GM23248 (cell line): ENCODE data around the gene SCCPDH. TPM values are rescaled to one million over a fixed set of nuclear protein-coding genes. Genes with fewer than 3 reads are reported as not detected.
"Not testable (repeated sequence)": the region's sequence is repeated elsewhere in the genome, so short reads cannot be mapped to it uniquely, and the experiment has no call there.

Source experiments
- DNase-seq: peaks from one replicate; pipeline ENCODE4 v3.0.0-alpha.2; 2015
- H2AFZ ChIP-seq: fragments of 200-600 bp; sonication (generic); 2 replicates; pipeline ENCODE4 v1.6.1; 2016; ENCODE audit warnings: antibody characterized with exemption
- H3F3A ChIP-seq: fragments of 200-600 bp; sonication (generic); 2 replicates; pipeline ENCODE4 v1.6.1; 2016; ENCODE audit warnings: mild to moderate bottlenecking, antibody characterized with exemption, mixed run types; ENCODE audit not compliant: insufficient read depth
- H3K27ac ChIP-seq: fragments of 200-600 bp; sonication (generic); 2 replicates; pipeline ENCODE4 v1.5.1; 2016; ENCODE audit warnings: mild to moderate bottlenecking
- H3K27me3 ChIP-seq: fragments of 200-600 bp; sonication (generic); replicated peaks from 2 replicates; pipeline ENCODE4 v1.6.1; 2016; ENCODE audit warnings: mild to moderate bottlenecking; ENCODE audit not compliant: insufficient read depth
- H3K36me3 ChIP-seq: fragments of 200-600 bp; sonication (generic); 2 replicates; pipeline ENCODE4 v1.6.1; 2016; ENCODE audit warnings: low read depth, mild to moderate bottlenecking
- H3K4me1 ChIP-seq: fragments of 200-600 bp; sonication (generic); 2 replicates; pipeline ENCODE4 v1.6.1; 2016; ENCODE audit warnings: mild to moderate bottlenecking; ENCODE audit not compliant: insufficient read depth
- H3K4me2 ChIP-seq: fragments of 200-600 bp; sonication (generic); one replicate; pipeline ENCODE4 v1.6.1; 2016; ENCODE audit warnings: mild to moderate bottlenecking; ENCODE audit not compliant: unreplicated experiment
- H3K4me3 ChIP-seq: fragments of 200-600 bp; sonication (generic); 2 replicates; pipeline ENCODE4 v1.5.1; 2016; ENCODE audit warnings: mild to moderate bottlenecking
- H3K79me2 ChIP-seq: fragments of 200-600 bp; sonication (generic); 2 replicates; pipeline ENCODE4 v1.6.1; 2016; ENCODE audit warnings: mild to moderate bottlenecking; ENCODE audit not compliant: insufficient read depth
- H3K9ac ChIP-seq: fragments of 200-600 bp; sonication (generic); 2 replicates; pipeline ENCODE4 v1.6.1; 2016; ENCODE audit warnings: mild to moderate bottlenecking
- H3K9me2 ChIP-seq: fragments of 200-600 bp; sonication (generic); 2 replicates; pipeline ENCODE4 v1.6.1; 2016; ENCODE audit warnings: mixed run types, mild to moderate bottlenecking, moderate library complexity; ENCODE audit not compliant: insufficient read depth
- H3K9me3 ChIP-seq: fragments of 200-600 bp; sonication (generic); one replicate; pipeline ENCODE4 v1.6.1; 2017; ENCODE audit warnings: low read depth
- H4K20me1 ChIP-seq: fragments of 200-600 bp; sonication (generic); 2 replicates; pipeline ENCODE4 v1.6.0; 2016; ENCODE audit not compliant: insufficient read depth
- EZH2 ChIP-seq: fragments of 200-600 bp; sonication (generic); IDR thresholded peaks from 2 replicates; pipeline ENCODE4 v1.6.1; 2018; ENCODE audit warnings: antibody characterized with exemption, mild to moderate bottlenecking; ENCODE audit not compliant: insufficient read depth, poor library complexity, severe bottlenecking
- EZH2phosphoT487 ChIP-seq: fragments of 200-600 bp; sonication (generic); IDR thresholded peaks from 2 replicates; pipeline ENCODE4 v1.6.1; 2018; ENCODE audit warnings: antibody characterized with exemption, moderate library complexity, mild to moderate bottlenecking, low read depth; ENCODE audit not compliant: insufficient read depth
- WGBS, 2 experiments: methylation state at CpG; one replicate each; pipeline ENCODE4 v1.1.6; 2015 to 2017; ENCODE audit warnings: low lambda C conversion rate in 2 of 2, low coverage in 1 of 2; ENCODE audit errors: missing lambda C conversion rate in 2 of 2; 5-methylcytosine and 5-hydroxymethylcytosine counted together
- in situ Hi-C: fragments of 300-500 bp; cut with MboI; formaldehyde crosslinking; loops from 2 replicates; pipeline ENCODE4 v1.15.0; 2020
- polyA plus RNA-seq: library from polyadenylated mRNA; unstranded; fragments of >200 nt; fragmentation: Nextera tagmentation; extraction: Ambion mirVana; gene quantifications from 2 replicates; pipeline ENCODE4 v1.2.1, GENCODE V29; 2016
- total RNA-seq: library from RNA; depleted of rRNA; stranded (reverse); fragments of >200 nt; shearing (Covaris generic); gene quantifications from 2 replicates; pipeline ENCODE4 v1.2.3, GENCODE V29; 2014

Gene SCCPDH
- total and polyA plus RNA-seq, 2 experiments from 2014 or later, result 36.3 to 37.5 TPM

- Histone ChIP-seq H3K27ac (no peak overlapping the region), H3K4me1 (no peaks in the 10 kb centered on the region), H4K20me1 (no peaks in the 10 kb centered on the region), H3K27me3 (peaks cover 28% of the 10 kb centered on the region), H3K9ac (no peak overlapping the region), H3F3A (no peaks in the 10 kb centered on the region), H3K9me2 (no peaks in the 10 kb centered on the region), H2AFZ (no peak overlapping the region), H3K36me3 (no peaks in the 10 kb centered on the region), H3K4me2 (no peak overlapping the region), H3K9me3 (no peaks in the 10 kb centered on the region), H3K79me2 (no peaks in the 10 kb centered on the region), H3K4me3 (no peak overlapping the region)
- DNase-seq, result no peak
- no peak for TF ChIP-seq EZH2phosphoT487
- TF ChIP-seq EZH2, result no peak
- WGBS, 2 experiments, result 63 to 74% methylated on average over 6 of the region's 6 CpGs
- in situ Hi-C loops, result no loop called here
Observed at GRCh38 chr1:246803373-246803772, 79.2 kb downstream of the SCCPDH start.

GRCh38 chr1:246803883-246804282, 79.7 kb downstream of the SCCPDH start:
- no peaks in the 10 kb centered on the region for H3K36me3 ChIP-seq
- no peaks in the 10 kb centered on the region for H3K9me2 ChIP-seq
- H3K9me3 ChIP-seq, result no peaks in the 10 kb centered on the region
- no peaks in the 10 kb centered on the region for H3K79me2 ChIP-seq
- H3K27me3 ChIP-seq, result peaks cover 30% of the 10 kb centered on the region
- H4K20me1 ChIP-seq, result no peaks in the 10 kb centered on the region
- no peak overlapping the region for H2AFZ ChIP-seq
- no peak overlapping the region for H3K9ac ChIP-seq
- no peak overlapping the region for H3K27ac ChIP-seq
- H3K4me1 ChIP-seq, result no peaks in the 10 kb centered on the region
- no peak overlapping the region for H3K4me3 ChIP-seq
- WGBS, 2 experiments, result 44 to 45% methylated on average over 5 of the region's 5 CpGs
- no peaks in the 10 kb centered on the region for H3F3A ChIP-seq
- TF ChIP-seq EZH2phosphoT487, result no peak
- TF ChIP-seq EZH2, result no peak
- H3K4me2 ChIP-seq, result no peak overlapping the region
- in situ Hi-C loops, result no loop called here
- DNase-seq, result no peak

- Histone ChIP-seq H3K79me2 (no peaks in the 10 kb centered on the region), H3K27ac (no peak overlapping the region), H3K4me3 (no peak overlapping the region), H3K9me2 (no peaks in the 10 kb centered on the region), H3F3A (no peaks in the 10 kb centered on the region), H3K36me3 (no peaks in the 10 kb centered on the region), H3K4me1 (no peaks in the 10 kb centered on the region), H3K9ac (no peak overlapping the region), H3K27me3 (peaks cover 23% of the 10 kb centered on the region), H3K4me2 (no peak overlapping the region), H4K20me1 (no peaks in the 10 kb centered on the region), H3K9me3 (no peaks in the 10 kb centered on the region), H2AFZ (no peak overlapping the region)
- WGBS, 2 experiments, result 54 to 59% methylated on average over 10 of the region's 10 CpGs
- TF ChIP-seq EZH2, result no peak
- TF ChIP-seq EZH2phosphoT487, result no peak
- in situ Hi-C loops, result no loop called here
- no peak for DNase-seq
Observed at GRCh38 chr1:246805135-246805716, 81.0 kb downstream of the SCCPDH start.

- Histone ChIP-seq H3K9ac (no peak overlapping the region), H4K20me1 (no peaks in the 10 kb centered on the region), H3K9me3 (no peaks in the 10 kb centered on the region), H3K4me3 (no peak overlapping the region), H3K4me1 (no peaks in the 10 kb centered on the region), H3K27me3 (peaks cover 17% of the 10 kb centered on the region), H3K4me2 (no peak overlapping the region), H3K36me3 (no peaks in the 10 kb centered on the region), H2AFZ (no peak overlapping the region), H3K79me2 (no peaks in the 10 kb centered on the region), H3K27ac (no peak overlapping the region), H3K9me2 (no peaks in the 10 kb centered on the region), H3F3A (no peaks in the 10 kb centered on the region)
- WGBS, 2 experiments, result 80 to 83% methylated on average over 6 of the region's 6 CpGs
- no peak for DNase-seq
- in situ Hi-C loops, result no loop called here
- TF ChIP-seq EZH2phosphoT487, result no peak
- TF ChIP-seq EZH2, result no peak
Observed at GRCh38 chr1:246809473-246809872, 85.3 kb downstream of the SCCPDH start.

- H3K79me2 ChIP-seq, result no peaks in the 10 kb centered on the region
- no peak for TF ChIP-seq EZH2phosphoT487
- no peak for TF ChIP-seq EZH2
- H3F3A ChIP-seq, result no peaks in the 10 kb centered on the region
- in situ Hi-C loops, result no loop called here
- H3K9me3 ChIP-seq, result no peaks in the 10 kb centered on the region
- H3K4me3 ChIP-seq, result no peak overlapping the region
- H3K27me3 ChIP-seq, result peaks cover 20% of the 10 kb centered on the region
- no peaks in the 10 kb centered on the region for H4K20me1 ChIP-seq
- H3K4me2 ChIP-seq, result no peak overlapping the region
- no peaks in the 10 kb centered on the region for H3K36me3 ChIP-seq
- H3K9ac ChIP-seq, result no peak overlapping the region
- DNase-seq, result no peak
- H2AFZ ChIP-seq, result no peak overlapping the region
- H3K9me2 ChIP-seq, result no peaks in the 10 kb centered on the region
- 55 to 60% methylated on average over 3 of the region's 3 CpGs for WGBS, 2 experiments
- no peak overlapping the region for H3K27ac ChIP-seq
- H3K4me1 ChIP-seq, result no peaks in the 10 kb centered on the region
Observed at GRCh38 chr1:246811985-246812384, 87.8 kb downstream of the SCCPDH start.

- H3K9me3 ChIP-seq, DNase-seq, H3K79me2 ChIP-seq, H2AFZ ChIP-seq, H3K36me3 ChIP-seq, in situ Hi-C loops, H3K4me2 ChIP-seq, H4K20me1 ChIP-seq, H3K9me2 ChIP-seq, H3K27ac ChIP-seq, H3K4me1 ChIP-seq, H3F3A ChIP-seq, H3K4me3 ChIP-seq, H3K9ac ChIP-seq: not testable (repeated sequence)
- peaks cover 22% of the 10 kb centered on the region for H3K27me3 ChIP-seq
- 64 to 67% methylated on average over 4 of the region's 4 CpGs for WGBS, 2 experiments
Observed at GRCh38 chr1:246813325-246813724, 89.1 kb downstream of the SCCPDH start.
